Heart left ventricle (tissue), 13 donors: ENCODE measurements around the gene DOCK3.

Experiments
- CTCF ChIP-seq, 12 donors: fragments of 200-600 bp; sonication (generic) in 4 of 12; IDR thresholded peaks; one replicate each; pipeline versions ENCODE4 v1.5.0 to v1.8.0; 2018 to 2022; ENCODE audit warnings: antibody characterized with exemption in 12 of 12, mild to moderate bottlenecking in 5 of 12
- POLR2A ChIP-seq, 2 donors: fragments of 450-650 bp; IDR thresholded peaks; one replicate each; pipeline ENCODE4 v1.6.1; 2017; ENCODE audit warnings: antibody characterized with exemption in 2 of 2, mild to moderate bottlenecking in 2 of 2, moderate library complexity in 2 of 2
- donor health status: ischemic (EF 13 %, LVEDD 7.1; RV severe dilation, severe dysfunction).
- donor health status: DM: no; HTN: yes; CAD: no.
- donor health status: DM: no; HTN: no; CAD: no.
- donor health status: ischemic (EF 25% LVEDD 6.9; RV normal size, moderate dysfunction).
- donor health status: ischemic (EF 25% LVEDD 5.7; RV mildly dilated, moderate dysfunction).
- donor health status: ischemic (EF 35%, LVEDD 5.7; RV mildly dilated, moderate dysfunction).
- donor health status: nonischemic (EF 11% LVEDD 7.7; RV severe dilation, severe dysfunction).
- donor health status: DM: yes; HTN: yes; CAD: no.
- donor health status: PGD.
- donor health status: ischemic (EF 29% LVEDD 5.4; RV normal size, mild dysfunction).
- donor health status: nonischemic (EF 23%, LVEDD 6.1; RV moderate dilation, normal function).

- TF ChIP-seq POLR2A (IDR thresholded peaks at IDR 0.05): no peak
- no peak for TF ChIP-seq CTCF (IDR thresholded peaks at IDR 0.05)
Measured at GRCh38 chr3:51075221-51075775, 400.6 kb downstream of the DOCK3 start.
